A549 treated with Hydrocortisone at 1 μM for 4 hours (cell line): ENCODE results near the gene MAP3K8. TPM values are rescaled to one million over a fixed set of nuclear protein-coding genes. Genes with fewer than 3 reads are reported as not detected.

ENCODE experiments used
- total RNA-seq: library from RNA; stranded (reverse); fragments of 200-300 nt; extraction: Qiagen RNA extraction; gene quantifications from 5 replicates; pipeline ENCODE4 v1.2.3, GENCODE V29; 2022

MAP3K8 gene
- total RNA-seq, result 9.5 to 14.1 TPM (median 13.9 TPM) in 5 replicates

GRCh38 chr10:30433730-30434272 is at the start of gene MAP3K8:
Gene MAP3K8, plus strand, starts transcription at chr10:30434184. Its CDS starts 4,755 bp downstream, at chr10:30438939.

Other genes starting within 250 kb of the MAP3K8 start
- 16.7 to 27.0 TPM (median 25.3 TPM) in 5 replicates for gene MTPAP, start 84.9 kb upstream of the MAP3K8 start, total RNA-seq
- gene LYZL2, start 195.6 kb downstream of the MAP3K8 start, total RNA-seq, result not detected in 5 replicates